Stimulated activated CD4-positive, alpha-beta T cell treated with anti-CD3 and anti-CD28 coated beads, Interleukin-15, amount 100 ng/mL, for 24 hours (primary cell): Measurements from ENCODE around the gene MOGAT3.
A peak's percentile ranks its signal among the peaks of the same experiment; 100 is the strongest.

Experiments
- DNase-seq: peaks from one replicate; pipeline ENCODE4 v3.0.0-alpha.2; 2020

MOGAT3 gene

GRCh38 chr7:101200862-101201599 lies at the start of gene MOGAT3:
MOGAT3 (minus strand) TSS chr7:101201036; CDS start chr7:101200854, 182 bp downstream.
- DNase-seq, result no peak

GRCh38 chr7:101250324-101250723 lies 49.5 kb upstream of the MOGAT3 start:
- no peak for DNase-seq

GRCh38 chr7:101248276-101248675 lies 47.4 kb upstream of the MOGAT3 start:
- no peak for DNase-seq

GRCh38 chr7:101245147-101245668 lies 44.4 kb upstream of the MOGAT3 start:
- no peak for DNase-seq

GRCh38 chr7:101244375-101245146 lies 43.7 kb upstream of the MOGAT3 start, which contains the start of gene FIS1:
FIS1 (minus strand) TSS chr7:101245081; CDS start chr7:101245004, 77 bp downstream.
- peak; percentile 97 for DNase-seq

- no peak for DNase-seq
Observed at GRCh38 chr7:101243646-101244374, 43.0 kb upstream of the MOGAT3 start.

GRCh38 chr7:101241443-101242349 lies 40.9 kb upstream of the MOGAT3 start:
- DNase-seq, result no peak

- no peak for DNase-seq
Observed at GRCh38 chr7:101241015-101241363, 40.2 kb upstream of the MOGAT3 start.

GRCh38 chr7:101240226-101241014 lies 39.6 kb upstream of the MOGAT3 start:
- no peak for DNase-seq

GRCh38 chr7:101239951-101240220 lies 39.0 kb upstream of the MOGAT3 start:
- DNase-seq, result no peak

GRCh38 chr7:101239191-101239950 lies 38.5 kb upstream of the MOGAT3 start:
- no peak for DNase-seq

- DNase-seq, result no peak
Observed at GRCh38 chr7:101238226-101239182, 37.7 kb upstream of the MOGAT3 start.

- DNase-seq, result no peak
Observed at GRCh38 chr7:101237206-101238067, 36.6 kb upstream of the MOGAT3 start, which contains the start of gene CLDN15. CLDN15 (minus strand) TSS chr7:101237802; CDS start chr7:101237581, 221 bp downstream.

GRCh38 chr7:101236292-101236835 lies 35.5 kb upstream of the MOGAT3 start:
- no peak for DNase-seq

GRCh38 chr7:101235522-101235921 lies 34.7 kb upstream of the MOGAT3 start:
- no peak for DNase-seq

- no peak for DNase-seq
Observed at GRCh38 chr7:101235050-101235449, 34.2 kb upstream of the MOGAT3 start.

- no peak for DNase-seq
Observed at GRCh38 chr7:101234636-101235035, 33.8 kb upstream of the MOGAT3 start.

GRCh38 chr7:101233907-101234547 lies 33.2 kb upstream of the MOGAT3 start:
- DNase-seq, result no peak
